Fibroblast of the conjunctiva (primary cell): ENCODE results near the gene SLC26A5.

ENCODE experiments used
- DNase-seq: peaks from one replicate; pipeline ENCODE4 v3.0.0-alpha.2; 2010; ENCODE audit warnings: low read depth

The SLC26A5 gene

DNA sequence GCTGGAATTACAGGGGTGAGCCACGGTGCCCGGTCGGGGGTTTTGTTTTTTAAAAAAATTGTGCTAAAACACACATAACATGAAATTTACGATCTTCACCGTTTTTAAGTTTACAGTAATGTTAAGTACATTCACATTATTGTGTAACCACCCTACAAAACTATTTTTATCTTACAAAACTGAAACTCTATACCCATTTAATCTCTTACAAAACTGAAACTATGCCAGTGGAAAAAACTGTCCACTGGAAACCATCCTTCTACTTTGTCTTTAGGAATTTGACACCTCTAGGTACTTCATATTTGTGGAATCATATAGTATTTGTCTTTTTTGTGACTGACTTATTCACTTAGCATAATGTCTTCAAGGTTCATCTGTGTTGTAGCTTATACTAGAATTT, 99.6 kb downstream of the SLC26A5 start:
- DNase-seq: no peak

DNA sequence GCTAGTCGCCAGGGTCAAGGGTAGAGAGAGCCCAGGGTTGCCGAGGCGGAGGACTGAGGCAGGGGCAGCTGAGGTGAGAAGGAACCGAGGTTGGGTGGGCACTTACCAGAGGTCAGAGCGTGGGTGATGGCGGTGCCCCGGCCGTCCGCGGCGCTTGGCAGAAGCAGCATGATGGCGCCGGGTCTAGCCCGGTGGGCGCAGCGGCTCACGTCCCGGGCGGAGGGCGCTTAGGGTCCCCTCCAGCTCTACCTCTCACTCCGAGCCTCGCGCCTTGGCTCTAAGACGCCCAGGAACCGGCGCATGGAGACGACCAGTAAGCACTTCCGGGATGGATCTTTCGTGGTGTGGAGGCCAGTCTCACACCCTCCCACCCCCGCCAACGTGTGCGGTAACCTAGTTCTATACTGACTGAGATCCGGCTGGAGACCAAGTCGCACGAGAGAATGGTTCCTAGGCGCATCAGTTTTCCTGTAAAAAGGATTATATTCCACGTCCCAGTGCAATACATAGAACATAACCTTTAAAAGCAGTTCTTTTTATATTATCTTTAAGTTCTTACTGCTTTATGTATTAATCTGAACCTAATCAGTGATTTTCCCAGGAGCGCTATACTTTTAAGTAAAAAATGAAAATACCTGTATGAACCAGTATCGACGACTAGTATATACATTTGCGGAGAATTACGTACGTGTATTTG, 101.4 kb downstream of the SLC26A5 start, which contains the start of gene DNAJC2:
Gene DNAJC2 (minus strand): TSS at position 315 of the 697 bp plus-strand sequence. CDS start 145 bp downstream, at position 170.
- DNase-seq: peak; percentile 85

DNA sequence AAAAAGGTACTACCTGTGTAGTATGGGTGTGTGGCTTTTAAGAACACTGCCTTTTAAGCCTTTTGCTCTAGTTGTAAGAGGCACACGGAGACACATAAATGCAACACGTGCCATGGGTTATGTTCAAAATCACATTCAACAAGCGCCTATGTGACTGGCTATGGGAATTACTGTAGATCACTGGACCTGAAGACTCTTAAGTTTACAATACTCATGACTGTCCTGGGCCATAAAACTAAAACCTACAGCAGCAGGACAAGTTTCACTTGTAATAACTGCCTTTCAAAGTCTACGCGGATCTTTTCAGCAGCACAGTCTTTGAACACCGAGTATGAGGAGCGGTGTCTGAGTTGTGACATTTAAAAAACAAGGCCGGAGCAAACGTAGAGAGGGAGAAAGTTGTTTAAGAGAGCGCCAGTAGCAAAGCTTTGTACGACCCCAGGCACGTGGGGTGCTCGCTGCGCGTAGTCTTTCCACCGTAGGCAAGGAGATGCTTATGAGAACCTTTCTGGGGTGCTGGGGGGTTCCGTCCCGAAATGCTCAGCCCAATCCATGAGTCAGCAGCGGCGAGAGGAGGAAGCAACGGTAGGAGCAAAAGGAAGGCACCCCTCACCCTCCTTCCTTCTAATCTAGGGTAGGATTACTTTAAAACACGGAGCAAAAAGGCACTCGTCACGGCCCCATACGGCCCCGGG, 102.1 kb downstream of the SLC26A5 start:
- DNase-seq: no peak

DNA sequence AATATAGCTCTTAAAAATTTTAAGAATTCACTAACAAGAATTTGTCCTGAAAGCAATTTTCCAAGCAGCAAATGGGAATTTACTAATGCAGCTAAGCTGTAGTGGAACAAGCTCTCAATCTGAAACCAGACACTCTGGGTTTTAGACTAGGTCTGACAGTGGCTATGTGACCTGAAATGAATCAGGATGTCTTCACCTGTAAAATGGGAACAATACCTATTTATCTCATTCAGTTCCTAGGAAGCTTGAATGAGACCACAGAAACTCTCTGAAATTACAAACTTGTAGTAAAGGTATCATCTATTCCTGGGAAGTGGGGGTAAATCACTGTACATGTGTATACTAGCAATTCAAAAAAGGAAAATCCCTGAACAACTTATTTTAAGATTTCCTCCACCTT, 102.7 kb downstream of the SLC26A5 start:
- DNase-seq: no peak

DNA sequence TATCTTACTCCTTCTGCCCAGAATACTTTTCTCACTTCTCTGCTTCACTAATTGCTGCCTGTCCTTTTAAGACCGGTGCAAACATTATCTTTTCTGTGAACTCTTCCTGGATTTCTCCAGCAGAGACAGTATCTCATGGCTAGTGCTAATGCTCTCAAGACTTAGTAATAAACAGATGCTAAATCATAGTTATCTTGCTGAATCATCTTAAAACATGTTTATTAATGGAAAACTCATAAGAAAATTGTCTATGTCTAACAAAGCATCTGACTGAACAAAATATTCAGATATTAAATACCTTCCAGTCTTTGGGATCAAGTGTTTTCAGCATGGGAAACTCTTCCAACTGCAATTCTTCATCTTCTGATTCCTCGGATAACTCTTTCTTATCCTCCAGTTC, 104.5 kb downstream of the SLC26A5 start:
- no peak for DNase-seq

DNA sequence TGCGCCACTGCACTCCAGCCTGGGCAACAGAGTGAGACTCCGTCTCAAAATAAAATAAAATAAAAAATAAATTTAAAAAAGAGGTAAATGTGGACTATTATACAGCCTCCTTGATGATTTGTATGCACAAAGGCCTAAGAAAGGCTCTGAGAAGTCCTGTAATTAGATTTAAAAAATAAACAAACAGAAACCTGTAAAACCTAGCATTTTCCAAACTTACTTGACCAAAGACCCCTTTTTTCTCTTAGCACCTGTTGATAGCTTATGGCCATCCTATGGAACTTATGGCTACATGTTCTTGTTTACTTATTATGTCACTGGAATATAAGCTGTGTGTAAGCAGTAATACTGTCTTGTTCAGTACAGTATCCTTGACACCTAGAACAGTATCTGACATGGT, 107.1 kb downstream of the SLC26A5 start:
- no peak for DNase-seq

DNA sequence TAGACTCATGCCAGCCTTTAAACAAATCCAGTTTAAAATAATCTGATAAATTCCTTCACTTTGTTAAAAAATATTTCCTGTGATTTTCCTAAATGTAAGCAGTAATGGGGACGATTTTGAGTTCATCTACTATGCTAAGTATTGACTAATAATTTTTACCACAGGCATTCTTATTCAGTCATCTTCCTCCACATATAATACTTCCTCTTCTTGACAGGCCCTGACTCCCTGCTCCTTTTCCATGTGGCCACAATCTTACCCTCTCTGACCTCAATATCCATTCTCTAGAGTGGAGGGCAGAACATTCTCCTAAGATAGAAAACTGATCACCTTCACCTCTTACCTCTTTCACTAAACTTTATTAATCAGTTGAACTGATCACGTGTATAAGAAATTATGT, 109.2 kb downstream of the SLC26A5 start:
- no peak for DNase-seq

DNA sequence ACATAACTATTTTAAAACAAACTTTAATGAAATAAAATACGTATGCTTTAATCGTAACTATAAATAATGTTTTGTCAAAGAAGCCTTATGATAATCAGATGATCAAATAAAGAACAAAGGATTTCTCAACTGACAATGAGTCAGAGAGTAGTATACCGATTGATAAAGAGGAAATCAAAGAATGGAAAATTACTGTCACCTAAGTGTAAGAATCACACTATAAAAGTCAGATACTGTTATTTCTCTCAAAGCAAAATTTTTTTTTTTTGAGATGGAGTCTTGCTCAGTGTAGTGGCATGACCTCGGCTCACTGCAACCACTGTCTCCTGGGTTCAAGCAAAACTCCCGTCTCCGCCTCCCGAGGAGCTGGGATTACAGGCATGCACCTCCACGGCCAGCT, 120.3 kb downstream of the SLC26A5 start:
- no peak for DNase-seq
